PC-9 (cell line): Measurements from ENCODE around the gene SELENON. TPM values are rescaled to one million over a fixed set of nuclear protein-coding genes. Genes with fewer than 3 reads are reported as not detected.

Source experiments
- BruUV-seq: library from RNA; stranded (reverse); fragments of 400-500 nt; replicated peaks from 2 replicates; lab custom pipeline; 2021; lab: Mats Ljungman, UMichigan
- CTCF ChIA-PET: fragments of 300-600 bp; sonication (Branson Sonifier 250); formaldehyde crosslinking; loops from one replicate; lab custom pipeline; 2022; ENCODE audit warnings: antibody characterized with exemption; lab: Charles Lee
- POLR2A ChIA-PET: fragments of 300-600 bp; sonication (Branson Sonifier 250); formaldehyde crosslinking; loops from one replicate; lab custom pipeline; 2022; ENCODE audit warnings: antibody characterized with exemption; ENCODE audit not compliant: unreplicated experiment; lab: Charles Lee
- DNase-seq, 2 experiments: peaks; one replicate each; pipeline versions ENCODE4 v3.0.0 to v3.0.0-alpha.2; 2015 to 2022; ENCODE audit warnings: mixed read lengths in 1 of 2
- H2AFZ ChIP-seq: fragments of 200-600 bp; sonication (generic); 2 replicates; pipeline ENCODE4 v1.8.1; 2017; ENCODE audit warnings: antibody characterized with exemption
- H3F3A ChIP-seq: fragments of 200-600 bp; sonication (generic); 2 replicates; pipeline ENCODE4 v1.8.1; 2017; ENCODE audit warnings: antibody characterized with exemption, mild to moderate bottlenecking, low read depth; ENCODE audit not compliant: insufficient read depth
- H3K27ac ChIP-seq: fragments of 200-600 bp; sonication (generic); 2 replicates; pipeline ENCODE4 v1.6.1; 2016; ENCODE audit warnings: mixed run types
- H3K27me3 ChIP-seq: fragments of 200-600 bp; sonication (generic); 2 replicates; pipeline ENCODE4 v1.6.1; 2016; ENCODE audit warnings: low read depth, mixed run types; ENCODE audit not compliant: insufficient read depth
- H3K36me3 ChIP-seq: fragments of 200-600 bp; sonication (generic); 2 replicates; pipeline ENCODE4 v1.6.1; 2016; ENCODE audit warnings: low read depth, mixed run types
- H3K4me1 ChIP-seq: fragments of 200-600 bp; sonication (generic); replicated peaks from 2 replicates; pipeline ENCODE4 v1.6.1; 2016; ENCODE audit warnings: mixed run types; ENCODE audit not compliant: insufficient read depth
- H3K4me2 ChIP-seq: fragments of 200-600 bp; sonication (generic); 2 replicates; pipeline ENCODE4 v1.6.1; 2017; ENCODE audit warnings: mixed run types
- H3K4me3 ChIP-seq: fragments of 200-600 bp; sonication (generic); 2 replicates; pipeline ENCODE4 v1.6.1; 2016; ENCODE audit warnings: mixed run types
- H3K79me2 ChIP-seq: fragments of 200-600 bp; sonication (generic); 2 replicates; pipeline ENCODE4 v1.6.1; 2017; ENCODE audit warnings: low read depth, mixed run types
- H3K9me2 ChIP-seq: fragments of 200-600 bp; sonication (generic); 2 replicates; pipeline ENCODE4 v1.8.1; 2017; ENCODE audit warnings: mild to moderate bottlenecking; ENCODE audit not compliant: insufficient read depth
- H3K9me3 ChIP-seq: fragments of 200-600 bp; sonication (generic); 2 replicates; pipeline ENCODE4 v1.8.1; 2016; ENCODE audit warnings: low read depth; ENCODE audit not compliant: insufficient read depth
- H4K20me1 ChIP-seq: fragments of 200-600 bp; sonication (generic); 2 replicates; pipeline ENCODE4 v1.8.1; 2017; ENCODE audit not compliant: insufficient read depth
- CTCF ChIP-seq: fragments of 200-600 bp; sonication (generic); conservative IDR thresholded peaks from 2 replicates; pipeline ENCODE4 v1.6.1; 2017; ENCODE audit warnings: mixed run types, antibody characterized with exemption, mild to moderate bottlenecking, moderate library complexity
- EZH2 ChIP-seq: fragments of 200-600 bp; sonication (generic); IDR thresholded peaks from 2 replicates; pipeline ENCODE4 v1.8.0; 2017; ENCODE audit warnings: antibody characterized with exemption, low read depth
- intact Hi-C: fragments of 100-400 bp; cut with micrococcal nuclease; formaldehyde crosslinking; loops from one replicate; pipeline ENCODE4 v1.10.0; 2022; ENCODE audit not compliant: unreplicated experiment
- total RNA-seq: library from RNA; stranded (reverse); gene quantifications from 2 replicates; pipeline ENCODE4 v1.2.3, GENCODE V29; 2021

SELENON gene
- total RNA-seq, 1 experiment from 2014 or later = 44.3 TPM

DNA sequence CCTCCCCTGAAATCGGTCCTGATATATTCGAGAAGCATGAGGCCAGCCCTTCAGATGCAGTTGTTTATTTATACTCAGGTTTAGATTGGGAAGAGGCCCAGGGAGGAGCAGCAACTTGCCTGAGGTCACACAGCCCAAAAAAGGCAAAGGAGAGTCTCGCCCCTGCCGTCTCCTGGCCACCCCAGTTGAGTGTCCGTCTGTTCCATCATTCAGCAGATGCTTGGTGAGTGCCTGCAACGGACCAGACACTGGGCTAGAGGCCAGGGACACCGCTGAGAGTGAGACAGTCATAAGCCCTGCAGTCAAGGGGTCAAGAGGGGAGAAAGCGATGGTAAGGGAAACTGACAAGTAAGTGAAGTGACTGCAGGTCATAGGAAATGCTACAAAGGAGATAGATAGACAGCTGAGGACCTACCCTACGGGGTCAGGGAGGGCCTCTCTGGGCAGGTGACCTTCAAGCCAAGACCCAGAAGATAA is 15.4 kb upstream of the SELENON start:
- Histone ChIP-seq H4K20me1 (no peaks in the 10 kb centered on the region), H3K36me3 (no peaks in the 10 kb centered on the region), H3K4me2 (no peak overlapping the region), H3K4me1 (peaks cover 25% of the 10 kb centered on the region), H3K9me3 (no peaks in the 10 kb centered on the region), H3K79me2 (no peaks in the 10 kb centered on the region), H2AFZ (no peak overlapping the region), H3K9me2 (no peaks in the 10 kb centered on the region), H3K27ac (no peak overlapping the region), H3F3A (peaks cover 9% of the 10 kb centered on the region), H3K4me3 (no peak overlapping the region), H3K27me3 (no peaks in the 10 kb centered on the region)
- DNase-seq = no peak
- intact Hi-C loops = no loop called here
- TF ChIP-seq CTCF = no peak
- TF ChIP-seq EZH2 = no peak
- BruUV-seq = no TSS peak
- ChIA-PET CTCF (no interaction called here), POLR2A (no interaction called here)

DNA sequence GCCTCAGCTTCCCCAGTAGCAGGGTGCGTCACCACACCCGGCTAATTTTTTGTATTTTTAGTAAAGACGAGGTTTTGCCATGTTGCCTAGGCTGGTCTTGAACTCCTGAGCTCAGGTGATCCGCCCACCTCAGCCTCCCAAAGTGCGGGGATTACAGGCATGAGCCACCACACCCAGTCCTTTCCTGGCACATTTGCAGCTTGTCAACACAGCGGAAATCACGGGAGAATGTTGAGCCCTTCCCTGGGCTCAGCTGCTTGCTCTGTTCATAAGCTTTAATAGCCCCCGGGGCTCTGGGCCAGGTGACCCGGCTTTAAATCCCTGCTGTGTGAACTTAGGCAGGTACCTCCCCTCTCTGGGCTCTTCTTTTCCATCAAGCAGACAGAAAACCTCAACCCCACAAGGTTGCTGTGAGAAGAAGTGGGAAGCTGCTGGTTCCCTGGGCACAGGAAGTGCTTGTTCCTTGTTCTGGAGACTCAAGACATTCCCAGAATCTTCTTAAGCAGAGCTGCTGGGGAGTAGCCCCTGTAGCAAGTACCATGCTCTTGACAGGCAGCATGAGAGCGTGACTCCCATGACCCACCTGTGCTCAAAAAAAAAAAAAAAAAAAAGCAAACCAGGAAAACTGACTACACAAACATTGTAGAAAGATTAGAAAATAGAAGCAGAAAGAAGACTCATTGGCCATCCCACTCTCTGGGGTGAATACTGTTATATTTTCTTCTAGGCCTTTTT is 14.5 kb upstream of the SELENON start:
- no peak overlapping the region for H3K4me2 ChIP-seq
- no peaks in the 10 kb centered on the region for H3K36me3 ChIP-seq
- DNase-seq = no peak
- ChIA-PET CTCF (no interaction called here), POLR2A (no interaction called here)
- H3K27ac ChIP-seq = no peak overlapping the region
- intact Hi-C loops = no loop called here
- no peaks in the 10 kb centered on the region for H3K9me2 ChIP-seq
- H3K4me1 ChIP-seq = peaks cover 21% of the 10 kb centered on the region
- no peaks in the 10 kb centered on the region for H3K27me3 ChIP-seq
- no peaks in the 10 kb centered on the region for H3K9me3 ChIP-seq
- peaks cover 9% of the 10 kb centered on the region for H3F3A ChIP-seq
- no peaks in the 10 kb centered on the region for H3K79me2 ChIP-seq
- no peak overlapping the region for H2AFZ ChIP-seq
- no peak for TF ChIP-seq CTCF
- no TSS peak for BruUV-seq
- no peaks in the 10 kb centered on the region for H4K20me1 ChIP-seq
- H3K4me3 ChIP-seq = no peak overlapping the region

- ChIA-PET CTCF (no interaction called here), POLR2A (interaction anchor here (0.6 kb wide), 2 partner anchors 967 to 1042 kb away, joined by 4 to 8 read pairs; partner anchors contain the start of gene CLIC4)
- Histone ChIP-seq H3K79me2 (no peaks in the 10 kb centered on the region), H2AFZ (no peak overlapping the region), H3K27ac (no peak overlapping the region), H3K9me3 (no peaks in the 10 kb centered on the region), H3F3A (peaks cover 9% of the 10 kb centered on the region), H3K36me3 (no peaks in the 10 kb centered on the region), H3K4me2 (peak overlapping the region; percentile 54), H3K9me2 (no peaks in the 10 kb centered on the region), H3K4me1 (peaks cover 19% of the 10 kb centered on the region), H3K27me3 (no peaks in the 10 kb centered on the region), H3K4me3 (no peak overlapping the region), H4K20me1 (no peaks in the 10 kb centered on the region)
- intact Hi-C loops = no loop called here
- no peak for DNase-seq
- no TSS peak for BruUV-seq
- TF ChIP-seq EZH2 (no peak), CTCF (no peak)
Observed at GRCh38 chr1:25786887-25787759, 12.9 kb upstream of the SELENON start.
